ENCODE data around the gene OR5H2. TPM values are rescaled to one million over a fixed set of nuclear protein-coding genes. Genes with fewer than 3 reads are reported as not detected.

The OR5H2 gene
- total and polyA plus RNA-seq, 10 of the 15 experiments (the other 5 are each of a cell fraction or from before 2014, with no cell fraction given): 1.7 TPM; not detected in 9

GRCh38 chr3:98291332-98291957 is 9.1 kb downstream of the OR5H2 start:
- TF ChIP-seq POU2F2 (IDR thresholded peaks at IDR 0.05; ENCODE audit: borderline replicate concordance, low read depth, low read length) (no peak), HDGF (IDR thresholded peaks at IDR 0.05) (no peak), RELB (IDR thresholded peaks at IDR 0.05; ENCODE audit: low read depth) (no peak), NRF1 (conservative IDR thresholded peaks at IDR 0.05; ENCODE audit: low read depth, low read length) (no peak), ZBED1 (IDR thresholded peaks at IDR 0.05; ENCODE audit: borderline replicate concordance) (no peak), HCFC1 (IDR thresholded peaks at IDR 0.05; ENCODE audit: low read length) (no peak), CBX3 (IDR thresholded peaks at IDR 0.05; ENCODE audit: borderline replicate concordance, low read depth) (no peak), CBFB (IDR thresholded peaks at IDR 0.05; ENCODE audit: low read depth) (no peak)
- ATAC-seq: no peak
- in situ Hi-C loops (cut with MboI): no loop called here
- POLR2A ChIA-PET: no interaction called here
- H3K4me1 ChIP-seq (ENCODE audit: control insufficient read depth, insufficient read depth, low read length): no peaks in the 10 kb centered on the region
- WGBS (ENCODE audit: insufficient coverage, insufficient replicate concordance, low lambda C conversion rate, missing lambda C conversion rate): 23% methylated on average over 10 of the region's 10 CpGs
- no peak for DNase-seq (ENCODE audit: low read depth, low spot score)
- no peaks in the 10 kb centered on the region for H3K9me3 ChIP-seq (replicated peaks; ENCODE audit: control insufficient read depth, insufficient read depth, low read length)
- no peak for FAIRE-seq
- BruUV-seq (replicated peaks): no TSS peak
- no peak overlapping the region for H3K27ac ChIP-seq (ENCODE audit: control insufficient read depth, insufficient read depth)
- H4K20me1 ChIP-seq (ENCODE audit: control insufficient read depth, insufficient read depth): no peaks in the 10 kb centered on the region
- CTCF ChIA-PET: interaction anchor here (1.4 kb wide), 1 partner anchor 53 kb away, joined by 3 read pairs; no protein-coding TSS in a partner anchor
- no peaks in the 10 kb centered on the region for H3K27me3 ChIP-seq (replicated peaks in 1 of 2; ENCODE audit: control insufficient read depth in 2 of 2, insufficient read depth in 2 of 2, low read length in 1 of 2)
- RAD21 ChIA-PET (ENCODE audit: unreplicated experiment): no interaction called here
- no peak overlapping the region for H3K4me2 ChIP-seq (ENCODE audit: control insufficient read depth, insufficient read depth)
- intact Hi-C loops (cut with micrococcal nuclease; ENCODE audit: unreplicated experiment): no loop called here
- H3K4me3 ChIP-seq: no peak overlapping the region
- no peaks in the 10 kb centered on the region for H3K36me3 ChIP-seq (ENCODE audit: control insufficient read depth in 2 of 2, insufficient read depth in 2 of 2, low read length in 1 of 2)
- H2AFZ ChIP-seq (ENCODE audit: control insufficient read depth, low read depth, low read length): no peak overlapping the region
- no peaks in the 10 kb centered on the region for H3K79me2 ChIP-seq (ENCODE audit: control insufficient read depth, insufficient read depth, low read length)
- SMC1A ChIA-PET (ENCODE audit: uncharacterized antibody, unreplicated experiment): no interaction called here
- H3K9ac ChIP-seq (ENCODE audit: control insufficient read depth, insufficient read depth, low read length): no peak overlapping the region

Measured in GM12878 (cell line).